SK-N-SH treated with all-trans-retinoic acid at 6 μM for 48 hours (cell line): ENCODE results near the gene DVL3.

Source experiments
- ATAC-seq: fragments of 200-7000 bp; cut with Tn5 transposase; 3 replicates; pipeline ENCODE4 v1.9.1; 2020; ENCODE audit warnings: mild to moderate bottlenecking, moderate library complexity
- BACH2 ChIP-seq: fragments of 250-450 bp; sonication (Bioruptor Pico); IDR thresholded peaks from 2 replicates; pipeline ENCODE4 v1.9.0; 2021; ENCODE audit warnings: mild to moderate bottlenecking, borderline replicate concordance
- CSDC2 ChIP-seq: fragments of 250-450 bp; sonication (Bioruptor Pico); IDR thresholded peaks from 2 replicates; pipeline ENCODE4 v1.5.0; 2020; ENCODE audit warnings: mild to moderate bottlenecking, moderate library complexity
- ESRRG ChIP-seq: fragments of 250-450 bp; sonication (Bioruptor Pico); IDR thresholded peaks from 2 replicates; pipeline ENCODE4 v1.6.1; 2021; ENCODE audit warnings: mild to moderate bottlenecking
- GLIS3 ChIP-seq: fragments of 250-450 bp; sonication (Bioruptor Pico); IDR thresholded peaks from 2 replicates; pipeline ENCODE4 v1.5.0; 2020; ENCODE audit warnings: mild to moderate bottlenecking, moderate library complexity
- ISL1 ChIP-seq: fragments of 250-450 bp; sonication (Bioruptor Pico); IDR thresholded peaks from 2 replicates; pipeline ENCODE4 v2.1.2; 2022; ENCODE audit warnings: mild to moderate bottlenecking, moderate library complexity
- OSR1 ChIP-seq: fragments of 250-450 bp; sonication (Bioruptor Pico); IDR thresholded peaks from 2 replicates; pipeline ENCODE4 v1.8.0; 2022; ENCODE audit warnings: moderate library complexity, mild to moderate bottlenecking, inconsistent platforms
- PPARA ChIP-seq: fragments of 250-450 bp; sonication (Bioruptor Pico); IDR thresholded peaks from 2 replicates; pipeline ENCODE4 v1.5.0; 2020; ENCODE audit warnings: mild to moderate bottlenecking, borderline replicate concordance
- RARB ChIP-seq: fragments of 250-450 bp; sonication (Bioruptor Pico); IDR thresholded peaks from 2 replicates; pipeline ENCODE4 v1.8.0; 2021; ENCODE audit warnings: mild to moderate bottlenecking, moderate library complexity
- SNAI2 ChIP-seq: fragments of 250-450 bp; sonication (Bioruptor Pico); IDR thresholded peaks from 2 replicates; pipeline ENCODE4 v1.5.0; 2020; ENCODE audit warnings: mild to moderate bottlenecking, moderate library complexity
- TCF4 ChIP-seq: fragments of 250-450 bp; sonication (Bioruptor Pico); IDR thresholded peaks from 2 replicates; pipeline ENCODE4 v1.8.0; 2021; ENCODE audit warnings: mild to moderate bottlenecking, moderate library complexity, borderline replicate concordance
- TOX ChIP-seq: fragments of 250-450 bp; sonication (Bioruptor Pico); IDR thresholded peaks from 2 replicates; pipeline ENCODE4 v1.8.0; 2021; ENCODE audit warnings: mild to moderate bottlenecking, moderate library complexity, borderline replicate concordance
- ZC3H10 ChIP-seq: fragments of 250-450 bp; sonication (Bioruptor Pico); IDR thresholded peaks from 2 replicates; pipeline ENCODE4 v1.5.1; 2021; ENCODE audit warnings: mild to moderate bottlenecking, moderate library complexity
- ZFP3 ChIP-seq: fragments of 250-450 bp; sonication (Bioruptor Pico); IDR thresholded peaks from 2 replicates; pipeline ENCODE4 v1.5.0; 2020; ENCODE audit warnings: mild to moderate bottlenecking, moderate library complexity
- ZFP30 ChIP-seq: fragments of 450-650 bp; formaldehyde crosslinking; IDR thresholded peaks from 2 replicates; pipeline ENCODE4 v1.5.0; 2022; ENCODE audit warnings: mild to moderate bottlenecking, moderate library complexity
- ZNF70 ChIP-seq: fragments of 450-650 bp; formaldehyde crosslinking; IDR thresholded peaks from 2 replicates; pipeline ENCODE4 v1.5.0; 2020; ENCODE audit warnings: mild to moderate bottlenecking, moderate library complexity
- ZNF8 ChIP-seq: fragments of 450-650 bp; formaldehyde crosslinking; IDR thresholded peaks from 2 replicates; pipeline ENCODE4 v1.5.0; 2020; ENCODE audit warnings: mild to moderate bottlenecking, moderate library complexity
- TF ChIP-seq, protein P1 (sequence below): fragments of 250-450 bp; sonication (Bioruptor Pico); IDR thresholded peaks from 2 replicates; pipeline ENCODE4 v1.5.1; 2020; ENCODE audit warnings: low read depth, mild to moderate bottlenecking, moderate library complexity
- TF ChIP-seq, protein P2 (sequence below): fragments of 250-450 bp; sonication (Bioruptor Pico); IDR thresholded peaks from 2 replicates; pipeline ENCODE4 v1.5.1; 2021; ENCODE audit warnings: mild to moderate bottlenecking, moderate library complexity
- TF ChIP-seq, protein P3 (sequence below): fragments of 250-450 bp; sonication (Bioruptor Pico); IDR thresholded peaks from 2 replicates; pipeline ENCODE4 v1.8.0; 2021; ENCODE audit warnings: low read depth, mild to moderate bottlenecking, moderate library complexity, borderline replicate concordance
- TF ChIP-seq, protein P4 (sequence below): fragments of 250-450 bp; sonication (Bioruptor Pico); IDR thresholded peaks from 2 replicates; pipeline ENCODE4 v1.5.0; 2020; ENCODE audit warnings: mild to moderate bottlenecking, moderate library complexity
- TF ChIP-seq, protein P5 (sequence below): fragments of 250-450 bp; sonication (Bioruptor Pico); IDR thresholded peaks from 2 replicates; pipeline ENCODE4 v1.8.0; 2020; ENCODE audit warnings: mild to moderate bottlenecking, moderate library complexity, borderline replicate concordance

DVL3 gene

DNA sequence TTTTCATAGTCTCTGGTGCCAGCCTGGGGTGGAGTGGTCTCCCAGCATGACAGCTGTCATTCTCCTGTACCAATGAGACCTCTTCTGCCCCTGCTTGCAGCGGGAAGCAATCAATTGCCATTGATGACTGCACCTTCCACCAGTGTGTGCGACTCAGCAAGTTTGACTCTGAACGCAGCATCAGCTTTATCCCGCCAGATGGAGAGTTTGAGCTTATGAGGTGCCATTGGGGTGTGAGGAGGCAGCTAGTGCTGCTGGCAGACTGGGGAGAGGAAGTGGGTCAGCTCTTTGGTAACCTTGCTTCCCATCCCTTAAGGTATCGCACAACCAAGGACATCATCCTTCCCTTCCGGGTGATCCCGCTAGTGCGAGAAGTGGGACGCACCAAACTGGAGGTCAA, 26.4 kb downstream of the DVL3 start (continued):
- TF ChIP-seq, protein P1, sequence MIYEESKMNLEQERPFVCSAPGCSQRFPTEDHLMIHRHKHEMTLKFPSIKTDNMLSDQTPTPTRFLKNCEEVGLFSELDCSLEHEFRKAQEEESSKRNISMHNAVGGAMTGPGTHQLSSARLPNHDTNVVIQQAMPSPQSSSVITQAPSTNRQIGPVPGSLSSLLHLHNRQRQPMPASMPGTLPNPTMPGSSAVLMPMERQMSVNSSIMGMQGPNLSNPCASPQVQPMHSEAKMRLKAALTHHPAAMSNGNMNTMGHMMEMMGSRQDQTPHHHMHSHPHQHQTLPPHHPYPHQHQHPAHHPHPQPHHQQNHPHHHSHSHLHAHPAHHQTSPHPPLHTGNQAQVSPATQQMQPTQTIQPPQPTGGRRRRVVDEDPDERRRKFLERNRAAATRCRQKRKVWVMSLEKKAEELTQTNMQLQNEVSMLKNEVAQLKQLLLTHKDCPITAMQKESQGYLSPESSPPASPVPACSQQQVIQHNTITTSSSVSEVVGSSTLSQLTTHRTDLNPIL (CRISPR knock-in tag) = no peak
- TF ChIP-seq ISL1 = no peak
- TF ChIP-seq PPARA = no peak

DNA sequence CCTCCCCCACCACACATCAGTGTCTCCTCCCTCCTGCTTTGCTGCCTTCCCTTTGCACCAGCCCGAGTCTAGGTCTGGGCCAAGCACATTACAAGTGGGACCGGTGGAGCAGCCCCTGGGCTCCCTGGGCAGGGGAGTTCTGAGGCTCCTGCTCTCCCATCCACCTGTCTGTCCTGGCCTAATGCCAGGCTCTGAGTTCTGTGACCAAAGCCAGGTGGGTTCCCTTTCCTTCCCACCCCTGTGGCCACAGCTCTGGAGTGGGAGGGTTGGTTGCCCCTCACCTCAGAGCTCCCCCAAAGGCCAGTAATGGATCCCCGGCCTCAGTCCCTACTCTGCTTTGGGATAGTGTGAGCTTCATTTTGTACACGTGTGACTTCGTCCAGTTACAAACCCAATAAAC, 28.5 kb downstream of the DVL3 start:
- ATAC-seq = no peak
- TF ChIP-seq ZNF70 (CRISPR knock-in tag) (no peak), BACH2 (CRISPR knock-in tag) (no peak), ISL1 (no peak), SNAI2 (CRISPR knock-in tag) (no peak), OSR1 (CRISPR knock-in tag) (no peak), ZNF8 (CRISPR knock-in tag) (no peak), ESRRG (no peak), CSDC2 (CRISPR knock-in tag) (no peak), TOX (no peak), PPARA (no peak), RARB (no peak), ZFP30 (no peak)
- TF ChIP-seq, protein P2, sequence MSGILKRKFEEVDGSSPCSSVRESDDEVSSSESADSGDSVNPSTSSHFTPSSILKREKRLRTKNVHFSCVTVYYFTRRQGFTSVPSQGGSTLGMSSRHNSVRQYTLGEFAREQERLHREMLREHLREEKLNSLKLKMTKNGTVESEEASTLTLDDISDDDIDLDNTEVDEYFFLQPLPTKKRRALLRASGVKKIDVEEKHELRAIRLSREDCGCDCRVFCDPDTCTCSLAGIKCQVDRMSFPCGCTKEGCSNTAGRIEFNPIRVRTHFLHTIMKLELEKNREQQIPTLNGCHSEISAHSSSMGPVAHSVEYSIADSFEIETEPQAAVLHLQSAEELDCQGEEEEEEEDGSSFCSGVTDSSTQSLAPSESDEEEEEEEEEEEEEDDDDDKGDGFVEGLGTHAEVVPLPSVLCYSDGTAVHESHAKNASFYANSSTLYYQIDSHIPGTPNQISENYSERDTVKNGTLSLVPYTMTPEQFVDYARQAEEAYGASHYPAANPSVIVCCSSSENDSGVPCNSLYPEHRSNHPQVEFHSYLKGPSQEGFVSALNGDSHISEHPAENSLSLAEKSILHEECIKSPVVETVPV (CRISPR knock-in tag) = no peak
- TF ChIP-seq, protein P3, sequence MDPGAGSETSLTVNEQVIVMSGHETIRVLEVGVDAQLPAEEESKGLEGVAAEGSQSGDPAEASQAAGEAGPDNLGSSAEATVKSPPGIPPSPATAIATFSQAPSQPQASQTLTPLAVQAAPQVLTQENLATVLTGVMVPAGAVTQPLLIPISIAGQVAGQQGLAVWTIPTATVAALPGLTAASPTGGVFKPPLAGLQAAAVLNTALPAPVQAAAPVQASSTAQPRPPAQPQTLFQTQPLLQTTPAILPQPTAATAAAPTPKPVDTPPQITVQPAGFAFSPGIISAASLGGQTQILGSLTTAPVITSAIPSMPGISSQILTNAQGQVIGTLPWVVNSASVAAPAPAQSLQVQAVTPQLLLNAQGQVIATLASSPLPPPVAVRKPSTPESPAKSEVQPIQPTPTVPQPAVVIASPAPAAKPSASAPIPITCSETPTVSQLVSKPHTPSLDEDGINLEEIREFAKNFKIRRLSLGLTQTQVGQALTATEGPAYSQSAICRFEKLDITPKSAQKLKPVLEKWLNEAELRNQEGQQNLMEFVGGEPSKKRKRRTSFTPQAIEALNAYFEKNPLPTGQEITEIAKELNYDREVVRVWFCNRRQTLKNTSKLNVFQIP = no peak

DNA sequence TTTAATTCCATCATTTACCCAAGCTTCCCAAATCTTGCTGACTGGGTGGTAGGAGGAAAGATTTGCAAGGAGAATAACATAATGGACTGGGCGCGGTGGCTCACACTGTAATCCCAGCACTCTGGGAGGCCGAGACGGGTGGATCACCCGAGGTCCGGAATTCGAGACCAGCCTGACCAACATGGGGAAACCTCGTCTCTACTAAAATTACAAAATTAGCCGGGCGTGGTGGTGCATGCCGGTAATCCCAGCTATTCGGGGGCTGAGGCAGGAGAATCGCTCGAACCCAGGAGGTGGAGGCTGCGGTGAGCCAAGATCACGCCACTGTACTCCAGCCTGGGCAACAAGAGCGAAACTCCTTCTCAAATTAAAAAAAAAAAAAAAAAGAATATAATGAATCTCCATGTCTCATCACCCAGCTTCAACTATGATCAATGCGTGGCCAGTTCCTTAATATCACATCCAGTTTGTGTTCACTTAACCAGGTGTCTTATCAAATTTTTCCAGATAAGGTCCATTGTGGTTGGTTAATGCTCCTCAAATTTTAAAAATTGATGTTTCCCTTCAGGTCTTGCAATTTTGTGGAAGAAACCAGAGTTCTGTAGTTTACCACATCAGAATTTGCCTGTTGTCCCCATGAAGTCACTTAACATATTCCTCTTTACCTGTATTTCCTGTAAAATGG, 29.5 kb downstream of the DVL3 start:
- no peak for ATAC-seq
- TF ChIP-seq, protein P4, sequence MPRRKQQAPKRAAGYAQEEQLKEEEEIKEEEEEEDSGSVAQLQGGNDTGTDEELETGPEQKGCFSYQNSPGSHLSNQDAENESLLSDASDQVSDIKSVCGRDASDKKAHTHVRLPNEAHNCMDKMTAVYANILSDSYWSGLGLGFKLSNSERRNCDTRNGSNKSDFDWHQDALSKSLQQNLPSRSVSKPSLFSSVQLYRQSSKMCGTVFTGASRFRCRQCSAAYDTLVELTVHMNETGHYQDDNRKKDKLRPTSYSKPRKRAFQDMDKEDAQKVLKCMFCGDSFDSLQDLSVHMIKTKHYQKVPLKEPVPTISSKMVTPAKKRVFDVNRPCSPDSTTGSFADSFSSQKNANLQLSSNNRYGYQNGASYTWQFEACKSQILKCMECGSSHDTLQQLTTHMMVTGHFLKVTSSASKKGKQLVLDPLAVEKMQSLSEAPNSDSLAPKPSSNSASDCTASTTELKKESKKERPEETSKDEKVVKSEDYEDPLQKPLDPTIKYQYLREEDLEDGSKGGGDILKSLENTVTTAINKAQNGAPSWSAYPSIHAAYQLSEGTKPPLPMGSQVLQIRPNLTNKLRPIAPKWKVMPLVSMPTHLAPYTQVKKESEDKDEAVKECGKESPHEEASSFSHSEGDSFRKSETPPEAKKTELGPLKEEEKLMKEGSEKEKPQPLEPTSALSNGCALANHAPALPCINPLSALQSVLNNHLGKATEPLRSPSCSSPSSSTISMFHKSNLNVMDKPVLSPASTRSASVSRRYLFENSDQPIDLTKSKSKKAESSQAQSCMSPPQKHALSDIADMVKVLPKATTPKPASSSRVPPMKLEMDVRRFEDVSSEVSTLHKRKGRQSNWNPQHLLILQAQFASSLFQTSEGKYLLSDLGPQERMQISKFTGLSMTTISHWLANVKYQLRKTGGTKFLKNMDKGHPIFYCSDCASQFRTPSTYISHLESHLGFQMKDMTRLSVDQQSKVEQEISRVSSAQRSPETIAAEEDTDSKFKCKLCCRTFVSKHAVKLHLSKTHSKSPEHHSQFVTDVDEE = no peak
- TF ChIP-seq TCF4 (CRISPR knock-in tag) = no peak
- no peak for TF ChIP-seq SNAI2 (CRISPR knock-in tag)
- TF ChIP-seq ZFP3 (CRISPR knock-in tag) = no peak
- no peak for TF ChIP-seq GLIS3 (CRISPR knock-in tag)
- TF ChIP-seq ISL1 = no peak
- no peak for TF ChIP-seq CSDC2 (CRISPR knock-in tag)
- no peak for TF ChIP-seq BACH2 (CRISPR knock-in tag)
- TF ChIP-seq PPARA = no peak
- TF ChIP-seq, protein P2 (CRISPR knock-in tag) = no peak
- TF ChIP-seq ZC3H10 = no peak

DNA sequence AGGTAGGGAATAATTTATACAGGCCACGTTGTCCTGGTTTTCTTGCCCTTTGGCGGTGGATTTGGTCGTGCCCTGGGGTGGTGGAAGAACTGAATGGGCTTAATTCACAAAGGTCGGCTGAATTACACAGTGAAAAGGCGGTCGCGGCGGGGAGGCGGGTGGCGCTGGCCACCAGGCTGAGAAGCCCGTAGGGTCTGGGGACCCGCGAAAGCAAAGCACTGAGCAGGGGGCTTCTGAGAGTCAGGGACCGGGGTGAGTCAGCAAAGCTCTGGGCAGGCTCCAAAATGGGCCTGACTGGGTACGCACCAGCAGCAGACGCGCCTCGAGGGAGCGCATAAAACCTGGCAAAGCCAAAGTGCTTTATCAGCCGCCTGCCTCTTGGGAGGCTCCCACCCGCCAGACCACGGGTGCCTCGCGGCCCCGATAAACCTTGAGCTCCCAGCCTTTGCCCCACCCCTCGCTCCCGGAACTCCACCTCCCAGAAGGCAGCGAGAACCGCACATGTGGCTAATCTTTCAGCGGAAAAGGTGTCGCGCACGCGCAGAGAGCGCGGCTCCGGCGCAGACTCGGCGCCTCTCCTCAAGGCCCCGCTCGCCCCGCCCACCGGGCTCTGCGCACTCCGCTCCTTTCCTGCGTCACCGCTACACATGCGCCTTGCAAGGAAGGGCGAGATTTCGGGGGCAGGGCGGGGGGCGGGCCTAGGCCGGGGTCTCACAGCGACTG, 30.4 kb downstream of the DVL3 start:
- ATAC-seq = peak; percentile 94
- TF ChIP-seq SNAI2 (CRISPR knock-in tag) (0 out of 2 replicates have a peak, but pooled peaks have one; percentile 50), ZNF8 (CRISPR knock-in tag) (0 out of 2 replicates have a peak, but pooled peaks have one; percentile 11), TOX (peak; percentile 42; the same call in 1 of the 2 replicates), OSR1 (CRISPR knock-in tag) (no peak), GLIS3 (CRISPR knock-in tag) (peak; percentile 87)
- TF ChIP-seq, protein P5, sequence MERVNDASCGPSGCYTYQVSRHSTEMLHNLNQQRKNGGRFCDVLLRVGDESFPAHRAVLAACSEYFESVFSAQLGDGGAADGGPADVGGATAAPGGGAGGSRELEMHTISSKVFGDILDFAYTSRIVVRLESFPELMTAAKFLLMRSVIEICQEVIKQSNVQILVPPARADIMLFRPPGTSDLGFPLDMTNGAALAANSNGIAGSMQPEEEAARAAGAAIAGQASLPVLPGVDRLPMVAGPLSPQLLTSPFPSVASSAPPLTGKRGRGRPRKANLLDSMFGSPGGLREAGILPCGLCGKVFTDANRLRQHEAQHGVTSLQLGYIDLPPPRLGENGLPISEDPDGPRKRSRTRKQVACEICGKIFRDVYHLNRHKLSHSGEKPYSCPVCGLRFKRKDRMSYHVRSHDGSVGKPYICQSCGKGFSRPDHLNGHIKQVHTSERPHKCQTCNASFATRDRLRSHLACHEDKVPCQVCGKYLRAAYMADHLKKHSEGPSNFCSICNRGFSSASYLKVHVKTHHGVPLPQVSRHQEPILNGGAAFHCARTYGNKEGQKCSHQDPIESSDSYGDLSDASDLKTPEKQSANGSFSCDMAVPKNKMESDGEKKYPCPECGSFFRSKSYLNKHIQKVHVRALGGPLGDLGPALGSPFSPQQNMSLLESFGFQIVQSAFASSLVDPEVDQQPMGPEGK (CRISPR knock-in tag) = no peak
- TF ChIP-seq, protein P4 = peak; percentile 52; the same call in 1 of the 2 replicates
